Right renal cortex interstitium (tissue), 3 donors: ENCODE results near the gene HOXA5. TPM values are rescaled to one million over a fixed set of nuclear protein-coding genes. Genes with fewer than 3 reads are reported as not detected.

ENCODE experiments used
- DNase-seq, 3 donors: peaks; one replicate each; pipeline ENCODE4 v3.0.0-alpha.2; 2013; ENCODE audit warnings: low read depth in 3 of 3, low spot score in 2 of 3
- polyA plus RNA-seq, 3 donors: library from polyadenylated mRNA; unstranded; fragments of 120-200 nt; gene quantifications; one replicate each; pipeline ENCODE4 v1.2.1, GENCODE V29; 2013; ENCODE audit not compliant: insufficient read length in 3 of 3

Gene HOXA5
- polyA plus RNA-seq, 3 donors = 59.7 to 73.7 (median 63.8) TPM

- DNase-seq = peak in 1 of 3 donors; percentile 29
Measured at GRCh38 chr7:27099453-27100370, 43.8 kb downstream of the HOXA5 start.

GRCh38 chr7:27098578-27099451 lies 44.7 kb downstream of the HOXA5 start:
- peak; percentile 78 to 89 (median 83) for DNase-seq

GRCh38 chr7:27097686-27098577 lies 45.5 kb downstream of the HOXA5 start:
- no peak for DNase-seq

GRCh38 chr7:27096768-27097514 lies 46.5 kb downstream of the HOXA5 start:
- DNase-seq = peak; percentile 23 to 46 (median 37)

- DNase-seq = peak; percentile 70 to 86 (median 85)
Measured at GRCh38 chr7:27095897-27096767, 47.3 kb downstream of the HOXA5 start, which contains the start of gene HOXA1. TSS of gene HOXA1 (minus strand) at chr7:27096000. CDS start at chr7:27095912, 88 bp downstream.

GRCh38 chr7:27095050-27095896 lies 48.2 kb downstream of the HOXA5 start:
- no peak for DNase-seq

GRCh38 chr7:27094304-27095049 lies 49.0 kb downstream of the HOXA5 start:
- no peak for DNase-seq

- no peak for DNase-seq
Measured at GRCh38 chr7:27093184-27093895, 50.1 kb downstream of the HOXA5 start.

GRCh38 chr7:27092819-27093110 lies 50.7 kb downstream of the HOXA5 start:
- DNase-seq = no peak

GRCh38 chr7:27091941-27092818 lies 51.3 kb downstream of the HOXA5 start:
- peak in 2 of 3 donors; percentile 41 to 61 for DNase-seq

GRCh38 chr7:27091105-27091504 lies 52.4 kb downstream of the HOXA5 start:
- no peak for DNase-seq
